HepG2 (cell line): ENCODE results near the gene RNU5B-1. TPM values are rescaled to one million over a fixed set of nuclear protein-coding genes. Genes with fewer than 3 reads are reported as not detected.
A peak's percentile ranks its signal among the peaks of the same experiment; 100 is the strongest.

Experiments used
- ATAC-seq: fragments of 200-7000 bp; cut with Tn5 transposase; 3 replicates; pipeline ENCODE4 v1.9.1; 2020; ENCODE audit warnings: mild to moderate bottlenecking, moderate library complexity
- BruUV-seq: library from RNA; stranded (reverse); fragments of 400-500 nt; replicated peaks from 2 replicates; lab custom pipeline; 2021; lab: Mats Ljungman, UMichigan
- CTCF ChIA-PET: fragments of 300-600 bp; formaldehyde crosslinking; extraction: SDS; loops from one replicate; lab custom pipeline; 2021; ENCODE audit warnings: low total read pairs, inconsistent platforms, low intra/inter-chr PET ratio; lab: Yijun Ruan, JAX
- POLR2A ChIA-PET: fragments of 350-600 bp; sonication (Branson Sonifier 250); formaldehyde crosslinking; loops from one replicate; lab custom pipeline; 2020; ENCODE audit warnings: antibody characterized with exemption, inconsistent platforms; lab: Yijun Ruan, JAX
- DNase-seq: peaks from one replicate; pipeline ENCODE4 v3.0.0-alpha.2; 2015; ENCODE audit warnings: low spot score
- FAIRE-seq: peaks from 3 replicates; lab custom pipeline; 2011; peaks lifted over from hg19 to GRCh38; lab: Jason Lieb, UNC
- H2AFZ ChIP-seq: one replicate; pipeline ENCODE4 v1.6.1; 2011; ENCODE audit warnings: low read length, inconsistent platforms
- H3K27ac ChIP-seq: fragments of 300-600 bp; 3 replicates; pipeline ENCODE4 v1.8.0; 2011; ENCODE audit warnings: mixed run types, mild to moderate bottlenecking, mixed read lengths, low read length, inconsistent platforms; ENCODE audit not compliant: insufficient read depth; ENCODE audit errors: extremely low read length
- H3K27me3 ChIP-seq, 2 experiments: fragments of 200-600 bp in 1 of 2; 2 replicates in 1 of 2; 3 replicates in 1 of 2; pipeline versions ENCODE4 v1.6.0 to v1.8.0; 2011; ENCODE audit warnings: low read length in 2 of 2, mild to moderate bottlenecking in 2 of 2, moderate library complexity in 2 of 2, inconsistent platforms in 1 of 2; ENCODE audit not compliant: insufficient read depth in 2 of 2, control insufficient read depth in 1 of 2
- H3K36me3 ChIP-seq, 2 experiments: fragments of 200-600 bp in 1 of 2; replicated peaks in 1 of 2; 2 replicates in 1 of 2; 3 replicates in 1 of 2; pipeline versions ENCODE4 v1.5.1 to v1.8.0; 2011; ENCODE audit warnings: low read length in 2 of 2, inconsistent platforms in 1 of 2; ENCODE audit not compliant: insufficient read depth in 2 of 2, control insufficient read depth in 1 of 2
- H3K4me1 ChIP-seq: 2 replicates; pipeline ENCODE4 v1.5.1; 2012; ENCODE audit warnings: low read length, inconsistent platforms; ENCODE audit not compliant: insufficient read depth
- H3K4me2 ChIP-seq: 2 replicates; pipeline ENCODE4 v1.6.0; 2011; ENCODE audit warnings: low read depth, low read length, inconsistent platforms
- H3K4me3 ChIP-seq, 3 experiments: fragments of 200-600 bp in 1 of 3; sonication (generic), shearing (Covaris generic) in 1 of 3; replicated peaks in 1 of 3; 2 replicates each; pipeline ENCODE4 v1.5.1; 2011 to 2016; ENCODE audit warnings: low read length in 3 of 3, inconsistent platforms in 2 of 3, low read depth in 2 of 3, mild to moderate bottlenecking in 2 of 3, control low read depth in 1 of 3, mixed read lengths in 1 of 3; ENCODE audit not compliant: insufficient read depth in 1 of 3
- H3K79me2 ChIP-seq: one replicate; pipeline ENCODE4 v1.6.1; 2011; ENCODE audit warnings: low read length, inconsistent platforms; ENCODE audit not compliant: insufficient read depth
- H3K9ac ChIP-seq: 2 replicates; pipeline ENCODE4 v1.6.0; 2011; ENCODE audit warnings: mild to moderate bottlenecking, low read depth, low read length, inconsistent platforms; ENCODE audit not compliant: insufficient read depth
- H3K9me3 ChIP-seq: 2 replicates; pipeline ENCODE4 v1.5.1; 2012; ENCODE audit warnings: mild to moderate bottlenecking, low read length
- H4K20me1 ChIP-seq: 2 replicates; pipeline ENCODE4 v1.6.0; 2011; ENCODE audit warnings: inconsistent platforms, mild to moderate bottlenecking, low read length, moderate library complexity; ENCODE audit not compliant: insufficient read depth
- ARNTL ChIP-seq: sonication (generic); formaldehyde crosslinking; IDR thresholded peaks from 2 replicates; pipeline ENCODE4 v1.4.0; 2020; ENCODE audit warnings: mild to moderate bottlenecking, missing genetic modification reagents
- BRD4 ChIP-seq: sonication (generic); formaldehyde crosslinking; IDR thresholded peaks from 2 replicates; pipeline ENCODE4 v1.4.0; 2020; ENCODE audit warnings: missing genetic modification reagents
- GATAD1 ChIP-seq: IDR thresholded peaks from 2 replicates; pipeline ENCODE4 v1.6.1; 2016; ENCODE audit warnings: missing genetic modification reagents, missing compliant biosample characterization
- IKZF5 ChIP-seq: IDR thresholded peaks from 2 replicates; pipeline ENCODE4 v1.6.1; 2018; ENCODE audit warnings: missing genetic modification reagents, mild to moderate bottlenecking, missing compliant biosample characterization
- KLF16 ChIP-seq, 2 experiments: sonication (generic) in 1 of 2; formaldehyde crosslinking in 1 of 2; IDR thresholded peaks; 2 replicates each; pipeline versions ENCODE4 v1.6.1 to v1.8.0; 2016 to 2023; ENCODE audit warnings: missing genetic modification reagents in 2 of 2, missing compliant biosample characterization in 1 of 2
- MNT ChIP-seq: fragments of 450-650 bp; IDR thresholded peaks from 2 replicates; pipeline ENCODE4 v1.6.1; 2016
- MTA1 ChIP-seq: sonication (generic); formaldehyde crosslinking; IDR thresholded peaks from 2 replicates; pipeline ENCODE4 v1.4.0; 2020; ENCODE audit warnings: missing genetic modification reagents, mild to moderate bottlenecking, borderline replicate concordance
- POLR2A ChIP-seq, 2 experiments: IDR thresholded peaks; 2 replicates each; pipeline ENCODE4 v1.6.1; 2011; ENCODE audit warnings: low read depth in 2 of 2, low read length in 2 of 2, mild to moderate bottlenecking in 1 of 2, moderate library complexity in 1 of 2; ENCODE audit not compliant: insufficient read depth in 1 of 2
- SETDB1 ChIP-seq: sonication (generic); formaldehyde crosslinking; IDR thresholded peaks from 2 replicates; pipeline ENCODE4 v1.5.1; 2020; ENCODE audit warnings: missing genetic modification reagents, mild to moderate bottlenecking, borderline replicate concordance
- SYNCRIP ChIP-seq: fragments of 200-400 bp; formaldehyde crosslinking; IDR thresholded peaks from 2 replicates; pipeline ENCODE4 v1.6.1; 2018; ENCODE audit warnings: mild to moderate bottlenecking, low read depth, low read length; ENCODE audit not compliant: insufficient read depth
- THAP7 ChIP-seq: sonication (generic); formaldehyde crosslinking; IDR thresholded peaks from 2 replicates; pipeline ENCODE4 v1.8.1; 2023; ENCODE audit warnings: mild to moderate bottlenecking, missing genetic modification reagents
- TRIM22 ChIP-seq: fragments of 450-650 bp; IDR thresholded peaks from 2 replicates; pipeline ENCODE4 v1.6.1; 2017
- YEATS2 ChIP-seq: sonication (generic); formaldehyde crosslinking; IDR thresholded peaks from 2 replicates; pipeline ENCODE4 v1.4.0; 2020; ENCODE audit warnings: missing genetic modification reagents, borderline replicate concordance
- ZFP1 ChIP-seq: IDR thresholded peaks from 2 replicates; pipeline ENCODE4 v1.6.1; 2016
- ZNF441 ChIP-seq: sonication (generic); formaldehyde crosslinking; IDR thresholded peaks from 2 replicates; pipeline ENCODE4 v1.7.0; 2021; ENCODE audit warnings: missing genetic modification reagents, borderline replicate concordance
- ZNF580 ChIP-seq: IDR thresholded peaks from 2 replicates; pipeline ENCODE4 v1.6.1; 2016; ENCODE audit warnings: low read depth, borderline replicate concordance
- ZNF660 ChIP-seq: sonication (generic); formaldehyde crosslinking; IDR thresholded peaks from 2 replicates; pipeline ENCODE4 v1.5.1; 2020; ENCODE audit warnings: mild to moderate bottlenecking, low read depth, missing genetic modification reagents, borderline replicate concordance
- ZNF709 ChIP-seq: sonication (generic); formaldehyde crosslinking; IDR thresholded peaks from 2 replicates; pipeline ENCODE4 v1.5.0; 2020; ENCODE audit warnings: mild to moderate bottlenecking, missing genetic modification reagents
- ZNF772 ChIP-seq: sonication (generic); formaldehyde crosslinking; IDR thresholded peaks from 2 replicates; pipeline ENCODE4 v1.5.0; 2020; ENCODE audit warnings: mild to moderate bottlenecking, missing genetic modification reagents
- WGBS: methylation state at CpG from one replicate; pipeline ENCODE4 v1.1.6; 2017; ENCODE audit warnings: low lambda C conversion rate; 5-methylcytosine and 5-hydroxymethylcytosine counted together
- in situ Hi-C: cut with HindIII; loops from 2 replicates; pipeline ENCODE4 v1.10.0; 2017; ENCODE audit warnings: low pct_unique_long_range_greater_than_20kb; ENCODE audit not compliant: extremely low pct_ligation_motif_present
- intact Hi-C: fragments of 100-400 bp; cut with micrococcal nuclease; formaldehyde crosslinking; loops from one replicate; pipeline ENCODE4 v1.10.0; 2022; ENCODE audit not compliant: unreplicated experiment
- polyA plus RNA-seq, 8 experiments: library from polyadenylated mRNA; depleted of rRNA in 3 of 8; stranded (reverse) in 7 of 8; unstranded in 1 of 8; fragments of >200 nt; fragmentation: Illumina TruSeq in 4 of 8; extraction: Trizol in 4 of 8; gene quantifications; 2 replicates each; pipeline versions ENCODE4 v1.2.1 to v1.2.3, GENCODE V29; 2011 to 2016; ENCODE audit warnings: low read depth in 4 of 8, missing spikeins in 1 of 8, mixed read lengths in 1 of 8; ENCODE audit not compliant: insufficient read depth in 1 of 8
- total RNA-seq, 5 experiments: library from RNA; depleted of rRNA; stranded (reverse); fragments of >200 nt; fragmentation: Illumina TruSeq; extraction: Trizol; gene quantifications; 2 replicates each; pipeline ENCODE4 v1.2.3, GENCODE V29; 2016; ENCODE audit warnings: low read depth in 1 of 5

The RNU5B-1 gene
- total and polyA plus RNA-seq, 2 of the 13 experiments (the other 11 are each of a cell fraction or from before 2014, with no cell fraction given): 1,646 TPM; not detected in 1

GRCh38 chr15:65304381-65305149, at the start of gene RNU5B-1 (continued):
- peak; percentile 79 for TF ChIP-seq GATAD1 (CRISPR knock-in tag)
- TF ChIP-seq ZNF709 (CRISPR knock-in tag): no peak
- TF ChIP-seq ARNTL (CRISPR knock-in tag): peak; percentile 42; the same call in 1 of the 2 replicates
- no peak for TF ChIP-seq ZNF660 (CRISPR knock-in tag)
- no peak for TF ChIP-seq SYNCRIP
- no peak for TF ChIP-seq SETDB1 (CRISPR knock-in tag)
- peak in 1 of 2 experiments; percentile 99; a peak in 2 of 4 replicates for TF ChIP-seq KLF16 (CRISPR knock-in tag; IDR thresholded peaks at IDR 0.05)
- TF ChIP-seq ZNF441 (CRISPR knock-in tag): no peak
- peak; percentile 46; the same call in 1 of the 2 replicates for TF ChIP-seq ZNF772

GRCh38 chr15:65254758-65255157, 49.7 kb upstream of the RNU5B-1 start:
- FAIRE-seq (no peak), DNase-seq (no peak), ATAC-seq (no peak)
- H3K27me3 ChIP-seq: no peaks in the 10 kb centered on the region
- H3K4me3 ChIP-seq: no peak overlapping the region
- in situ Hi-C loops: no loop called here
- no peak overlapping the region for H3K27ac ChIP-seq
- no peaks in the 10 kb centered on the region for H3K9me3 ChIP-seq
- ChIA-PET POLR2A (no interaction called here), CTCF (no interaction called here)
- intact Hi-C loops: no loop called here
- H4K20me1 ChIP-seq: no peaks in the 10 kb centered on the region
- peaks cover 15% of the 10 kb centered on the region; the same call in 1 of the 2 replicates for H3K4me1 ChIP-seq
- H2AFZ ChIP-seq: no peak overlapping the region
- H3K79me2 ChIP-seq: no peaks in the 10 kb centered on the region
- BruUV-seq: no TSS peak
- peaks cover 3 to 9% of the 10 kb centered on the region in 2 experiments; a peak in 4 of 5 replicates for H3K36me3 ChIP-seq
- no peak overlapping the region for H3K9ac ChIP-seq
- WGBS: 96% methylated on average over 1 of the region's 1 CpG
- H3K4me2 ChIP-seq: no peak overlapping the region
- no peak for TF ChIP-seq POLR2A (IDR thresholded peaks at IDR 0.05; ENCODE audit: insufficient read depth in 1 of 2, low read depth in 2 of 2, low read length in 2 of 2)
- no peak for TF ChIP-seq MTA1 (CRISPR knock-in tag)
- no peak for TF ChIP-seq THAP7 (CRISPR knock-in tag)
- no peak for TF ChIP-seq MNT
- no peak for TF ChIP-seq ZFP1 (CRISPR knock-in tag)
- no peak for TF ChIP-seq IKZF5 (CRISPR knock-in tag)
- TF ChIP-seq YEATS2 (CRISPR knock-in tag): no peak
- TF ChIP-seq GATAD1 (CRISPR knock-in tag): no peak
- TF ChIP-seq BRD4 (CRISPR knock-in tag): no peak
- no peak for TF ChIP-seq TRIM22
- no peak for TF ChIP-seq ZNF580 (CRISPR knock-in tag)
